SJCRH30 (cell line): Measurements from ENCODE around the gene PIP4K2B. TPM values are rescaled to one million over a fixed set of nuclear protein-coding genes. Genes with fewer than 3 reads are reported as not detected.
"Not testable (repeated sequence)": the region's sequence is repeated elsewhere in the genome, so short reads cannot be mapped to it uniquely, and the experiment has no call there.

Source experiments
- DNase-seq, 2 experiments: peaks; one replicate each; pipeline ENCODE4 v3.0.0-alpha.2; 2015 to 2020
- H3K27ac ChIP-seq: fragments of 250-450 bp; sonication (Bioruptor Pico); 2 replicates; pipeline ENCODE4 v1.5.1; 2020; ENCODE audit warnings: mild to moderate bottlenecking, moderate library complexity
- H3K27me3 ChIP-seq: fragments of 250-450 bp; sonication (Bioruptor Pico); 2 replicates; pipeline ENCODE4 v1.5.1; 2020; ENCODE audit warnings: mild to moderate bottlenecking, moderate library complexity
- H3K36me3 ChIP-seq: fragments of 250-450 bp; sonication (Bioruptor Pico); 2 replicates; pipeline ENCODE4 v1.5.1; 2020; ENCODE audit warnings: mild to moderate bottlenecking, moderate library complexity
- H3K4me1 ChIP-seq: fragments of 250-450 bp; sonication (Bioruptor Pico); 2 replicates; pipeline ENCODE4 v1.5.1; 2020; ENCODE audit warnings: mild to moderate bottlenecking, moderate library complexity
- H3K4me3 ChIP-seq: fragments of 250-450 bp; sonication (Bioruptor Pico); 2 replicates; pipeline ENCODE4 v1.5.1; 2020; ENCODE audit warnings: mild to moderate bottlenecking, moderate library complexity
- H3K9me3 ChIP-seq: fragments of 250-450 bp; sonication (Bioruptor Pico); replicated peaks from 2 replicates; pipeline ENCODE4 v1.5.1; 2020; ENCODE audit warnings: mild to moderate bottlenecking, moderate library complexity
- total RNA-seq: library from RNA; depleted of rRNA; stranded (reverse); fragments of >200 nt; shearing (Covaris generic); gene quantifications from 2 replicates; pipeline ENCODE4 v1.2.3, GENCODE V29; 2014

Gene PIP4K2B
- total RNA-seq, 1 experiment from 2014 or later: 39.8 TPM

GRCh38 chr17:38791162-38791561, 8.2 kb downstream of the PIP4K2B start:
- no peak for DNase-seq
- peaks cover 4% of the 10 kb centered on the region for H3K36me3 ChIP-seq
- peaks cover 13% of the 10 kb centered on the region for H3K4me1 ChIP-seq
- no peak overlapping the region for H3K27ac ChIP-seq
- H3K4me3 ChIP-seq: no peak overlapping the region
- H3K27me3 ChIP-seq: no peaks in the 10 kb centered on the region
- H3K9me3 ChIP-seq: no peaks in the 10 kb centered on the region

GRCh38 chr17:38790148-38790707, 9.1 kb downstream of the PIP4K2B start:
- Histone ChIP-seq H3K4me1 (peaks cover 13% of the 10 kb centered on the region), H3K36me3 (peaks cover 12% of the 10 kb centered on the region)
- H3K27me3 ChIP-seq, DNase-seq, H3K27ac ChIP-seq, H3K4me3 ChIP-seq, H3K9me3 ChIP-seq: not testable (repeated sequence)

GRCh38 chr17:38789185-38789584, 10.2 kb downstream of the PIP4K2B start:
- H3K9me3 ChIP-seq: no peaks in the 10 kb centered on the region
- H3K4me3 ChIP-seq: no peak overlapping the region
- DNase-seq: peak; percentile 49 to 71
- no peak overlapping the region for H3K27ac ChIP-seq
- H3K4me1 ChIP-seq: peaks cover 13% of the 10 kb centered on the region
- no peaks in the 10 kb centered on the region for H3K27me3 ChIP-seq
- H3K36me3 ChIP-seq: peaks cover 10% of the 10 kb centered on the region

GRCh38 chr17:38787999-38788398, 11.4 kb downstream of the PIP4K2B start:
- not testable (repeated sequence) for DNase-seq, H3K27me3 ChIP-seq, H3K27ac ChIP-seq, H3K4me3 ChIP-seq, H3K9me3 ChIP-seq
- peaks cover 13% of the 10 kb centered on the region for H3K4me1 ChIP-seq
- H3K36me3 ChIP-seq: peaks cover 16% of the 10 kb centered on the region

GRCh38 chr17:38786372-38786771, 13.0 kb downstream of the PIP4K2B start:
- Histone ChIP-seq H3K27me3 (no peaks in the 10 kb centered on the region), H3K4me3 (no peak overlapping the region), H3K27ac (no peak overlapping the region), H3K9me3 (no peaks in the 10 kb centered on the region), H3K36me3 (peaks cover 28% of the 10 kb centered on the region), H3K4me1 (peaks cover 13% of the 10 kb centered on the region)
- DNase-seq: no peak

GRCh38 chr17:38783227-38783626, 16.1 kb downstream of the PIP4K2B start:
- Histone ChIP-seq H3K27me3 (no peaks in the 10 kb centered on the region), H3K36me3 (peaks cover 43% of the 10 kb centered on the region), H3K9me3 (no peaks in the 10 kb centered on the region), H3K4me3 (no peak overlapping the region), H3K27ac (no peak overlapping the region), H3K4me1 (no peaks in the 10 kb centered on the region)
- DNase-seq: no peak

GRCh38 chr17:38779965-38780752, 19.2 kb downstream of the PIP4K2B start:
- Histone ChIP-seq H3K4me3 (no peak overlapping the region), H3K36me3 (peaks cover 59% of the 10 kb centered on the region), H3K9me3 (no peaks in the 10 kb centered on the region), H3K4me1 (no peaks in the 10 kb centered on the region), H3K27me3 (no peaks in the 10 kb centered on the region), H3K27ac (no peak overlapping the region)
- DNase-seq: no peak

GRCh38 chr17:38777641-38778250, 21.6 kb downstream of the PIP4K2B start:
- Histone ChIP-seq H3K27ac (no peak overlapping the region), H3K4me1 (no peaks in the 10 kb centered on the region), H3K36me3 (peaks cover 69% of the 10 kb centered on the region), H3K27me3 (no peaks in the 10 kb centered on the region), H3K4me3 (no peak overlapping the region), H3K9me3 (no peaks in the 10 kb centered on the region)
- DNase-seq: no peak

GRCh38 chr17:38773258-38773657, 26.1 kb downstream of the PIP4K2B start:
- H3K4me3 ChIP-seq: no peak overlapping the region
- no peak for DNase-seq
- no peaks in the 10 kb centered on the region for H3K9me3 ChIP-seq
- H3K36me3 ChIP-seq: peaks cover 66% of the 10 kb centered on the region
- no peaks in the 10 kb centered on the region for H3K4me1 ChIP-seq
- H3K27me3 ChIP-seq: no peaks in the 10 kb centered on the region
- H3K27ac ChIP-seq: no peak overlapping the region

- Histone ChIP-seq H3K27me3 (no peaks in the 10 kb centered on the region), H3K9me3 (no peaks in the 10 kb centered on the region), H3K4me3 (no peak overlapping the region), H3K4me1 (no peaks in the 10 kb centered on the region), H3K36me3 (peaks cover 50% of the 10 kb centered on the region), H3K27ac (no peak overlapping the region)
- DNase-seq: no peak
Measured at GRCh38 chr17:38768417-38768816, 30.9 kb downstream of the PIP4K2B start.

- DNase-seq: no peak
- H3K36me3 ChIP-seq: peaks cover 57% of the 10 kb centered on the region
Measured at GRCh38 chr17:38766341-38766740, 33.0 kb downstream of the PIP4K2B start.

GRCh38 chr17:38762231-38762630, 37.1 kb downstream of the PIP4K2B start:
- Histone ChIP-seq H3K27me3 (no peaks in the 10 kb centered on the region), H3K36me3 (peaks cover 63% of the 10 kb centered on the region), H3K9me3 (no peaks in the 10 kb centered on the region), H3K4me1 (peaks cover 13% of the 10 kb centered on the region), H3K27ac (peak overlapping the region; percentile 54), H3K4me3 (no peak overlapping the region)
- peak; percentile 28 to 62 for DNase-seq

More at GRCh38 chr17:38766341-38766740, 33.0 kb downstream of the PIP4K2B start:
- Histone ChIP-seq H3K4me3 (no peak overlapping the region), H3K27me3 (no peaks in the 10 kb centered on the region), H3K9me3 (no peaks in the 10 kb centered on the region), H3K4me1 (peaks cover 13% of the 10 kb centered on the region), H3K27ac (no peak overlapping the region)

GRCh38 chr17:38761612-38762011, 37.7 kb downstream of the PIP4K2B start:
- H3K4me1 ChIP-seq: peaks cover 13% of the 10 kb centered on the region
- peak overlapping the region; percentile 54 for H3K27ac ChIP-seq
- H3K9me3 ChIP-seq: no peaks in the 10 kb centered on the region
- no peak overlapping the region for H3K4me3 ChIP-seq
- H3K36me3 ChIP-seq: peaks cover 64% of the 10 kb centered on the region
- no peaks in the 10 kb centered on the region for H3K27me3 ChIP-seq
- DNase-seq: peak; percentile 61 to 71

- Histone ChIP-seq H3K36me3 (peaks cover 19% of the 10 kb centered on the region), H3K4me1 (peaks cover 12% of the 10 kb centered on the region), H3K27me3 (no peaks in the 10 kb centered on the region), H3K4me3 (peak overlapping the region; percentile 72), H3K9me3 (no peaks in the 10 kb centered on the region), H3K27ac (peak overlapping the region; percentile 83; the same call in 1 of the 2 replicates)
- DNase-seq: no peak
Measured at GRCh38 chr17:38753071-38753506, 46.3 kb downstream of the PIP4K2B start.
